ENCODE results near the gene EZH2.

Gene EZH2

GRCh38 chr7:148790131-148790726 is 93.9 kb downstream of the EZH2 start:
- H3K4me3 ChIP-seq (replicated peaks; ENCODE audit: low read depth, low read length), result no peak overlapping the region
- no peak for TF ChIP-seq CTCF (IDR thresholded peaks at IDR 0.05; ENCODE audit: low read depth, low read length, missing control alignments)
- DNase-seq (ENCODE audit: extremely low read depth, low read depth), result no peak

GRCh38 chr7:148789220-148789619 is 94.9 kb downstream of the EZH2 start:
- H3K4me3 ChIP-seq (replicated peaks; ENCODE audit: low read depth, low read length), result no peak overlapping the region
- no peak for TF ChIP-seq CTCF (IDR thresholded peaks at IDR 0.05; ENCODE audit: low read depth, low read length, missing control alignments)
- DNase-seq (ENCODE audit: extremely low read depth, low read depth), result no peak

GRCh38 chr7:148787571-148788295 is 96.4 kb downstream of the EZH2 start:
- DNase-seq (ENCODE audit: extremely low read depth, low read depth), result no peak
- TF ChIP-seq CTCF (IDR thresholded peaks at IDR 0.05; ENCODE audit: low read depth, low read length, missing control alignments), result no peak

GRCh38 chr7:148783801-148784527 is 100.1 kb downstream of the EZH2 start:
- H3K4me3 ChIP-seq (replicated peaks; ENCODE audit: low read depth, low read length), result no peak overlapping the region
- TF ChIP-seq CTCF (IDR thresholded peaks at IDR 0.05; ENCODE audit: low read depth, low read length, missing control alignments), result no peak
- no peak for DNase-seq (ENCODE audit: extremely low read depth, low read depth)

More at GRCh38 chr7:148787571-148788295, 96.4 kb downstream of the EZH2 start:
- H3K4me3 ChIP-seq (replicated peaks; ENCODE audit: low read depth, low read length), result no peak overlapping the region

- no peak for DNase-seq (ENCODE audit: extremely low read depth, low read depth)
- no peak for TF ChIP-seq CTCF (IDR thresholded peaks at IDR 0.05; ENCODE audit: low read depth, low read length, missing control alignments)
- no peak overlapping the region for H3K4me3 ChIP-seq (replicated peaks; ENCODE audit: low read depth, low read length)
Observed at GRCh38 chr7:148782757-148783456, 101.2 kb downstream of the EZH2 start.

GRCh38 chr7:148774471-148774870 is 109.6 kb downstream of the EZH2 start:
- no peak overlapping the region for H3K4me3 ChIP-seq (replicated peaks; ENCODE audit: low read depth, low read length)

More at GRCh38 chr7:148774471-148774870, 109.6 kb downstream of the EZH2 start:
- no peak for TF ChIP-seq CTCF (IDR thresholded peaks at IDR 0.05; ENCODE audit: low read depth, low read length, missing control alignments)
- DNase-seq (ENCODE audit: extremely low read depth, low read depth), result no peak

Measured in HFF-Myc (cell line).